Measurements from ENCODE around the gene PEAK1.

The PEAK1 gene

DNA sequence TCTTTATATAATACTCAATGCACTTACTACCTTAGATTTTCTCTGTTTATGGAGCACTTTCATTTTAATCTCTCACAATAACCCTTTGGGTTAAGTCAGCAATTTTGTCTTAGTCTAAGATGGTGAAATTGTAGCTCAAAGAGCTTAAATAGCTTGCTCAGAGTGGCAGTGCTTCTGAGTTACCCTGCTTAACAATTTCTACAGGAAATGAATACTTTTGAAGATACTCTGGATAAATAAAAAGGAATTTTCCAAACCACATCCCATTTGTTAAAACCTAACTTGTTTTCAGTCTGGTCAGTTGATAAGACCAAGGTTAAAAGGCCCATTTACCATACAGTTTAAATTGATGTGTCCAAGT lies 38.0 kb upstream of the PEAK1 start:
- no peak for DNase-seq (ENCODE audit: low read depth)
- H3K4me3 ChIP-seq (ENCODE audit: control insufficient read depth, low read depth, low read length), result no peak overlapping the region
- TF ChIP-seq, protein P1, sequence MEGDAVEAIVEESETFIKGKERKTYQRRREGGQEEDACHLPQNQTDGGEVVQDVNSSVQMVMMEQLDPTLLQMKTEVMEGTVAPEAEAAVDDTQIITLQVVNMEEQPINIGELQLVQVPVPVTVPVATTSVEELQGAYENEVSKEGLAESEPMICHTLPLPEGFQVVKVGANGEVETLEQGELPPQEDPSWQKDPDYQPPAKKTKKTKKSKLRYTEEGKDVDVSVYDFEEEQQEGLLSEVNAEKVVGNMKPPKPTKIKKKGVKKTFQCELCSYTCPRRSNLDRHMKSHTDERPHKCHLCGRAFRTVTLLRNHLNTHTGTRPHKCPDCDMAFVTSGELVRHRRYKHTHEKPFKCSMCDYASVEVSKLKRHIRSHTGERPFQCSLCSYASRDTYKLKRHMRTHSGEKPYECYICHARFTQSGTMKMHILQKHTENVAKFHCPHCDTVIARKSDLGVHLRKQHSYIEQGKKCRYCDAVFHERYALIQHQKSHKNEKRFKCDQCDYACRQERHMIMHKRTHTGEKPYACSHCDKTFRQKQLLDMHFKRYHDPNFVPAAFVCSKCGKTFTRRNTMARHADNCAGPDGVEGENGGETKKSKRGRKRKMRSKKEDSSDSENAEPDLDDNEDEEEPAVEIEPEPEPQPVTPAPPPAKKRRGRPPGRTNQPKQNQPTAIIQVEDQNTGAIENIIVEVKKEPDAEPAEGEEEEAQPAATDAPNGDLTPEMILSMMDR (IDR thresholded peaks at IDR 0.05; ENCODE audit: control insufficient read depth, insufficient read depth, low read depth, low read length, missing control alignments), result no peak

DNA sequence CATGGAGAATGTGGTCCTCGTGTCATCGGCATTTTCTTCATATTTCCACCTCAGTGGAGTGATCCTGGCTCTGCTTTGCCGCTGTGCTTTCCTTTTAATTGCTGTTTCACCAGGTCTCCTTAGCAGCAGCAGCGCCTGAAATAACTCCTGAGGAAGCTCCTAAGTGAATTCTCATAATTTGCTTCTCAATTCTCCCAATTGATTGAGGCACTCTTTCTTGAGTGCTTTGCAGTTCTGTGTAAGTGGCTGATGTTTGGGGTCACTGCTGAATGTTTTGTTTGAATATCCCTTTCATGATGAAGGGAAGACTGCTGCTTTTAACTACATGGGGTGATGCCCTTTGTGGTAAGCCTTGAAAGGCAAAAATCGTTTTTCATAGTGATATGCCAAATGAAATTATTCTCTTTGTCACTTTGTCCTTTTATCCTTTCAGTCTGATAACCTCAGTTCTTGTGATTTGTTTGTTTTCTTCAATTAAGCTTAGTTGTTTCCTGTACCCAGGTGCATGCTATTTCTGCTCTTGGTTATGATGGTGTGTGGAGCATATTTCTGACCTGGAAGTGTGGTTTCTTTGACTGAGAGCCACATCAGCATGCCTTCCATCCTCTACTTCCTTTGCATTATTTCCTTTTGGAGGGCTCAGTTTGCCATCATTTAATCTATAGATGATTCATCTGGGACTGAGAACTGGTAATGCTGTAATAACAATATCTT lies 37.4 kb upstream of the PEAK1 start:
- TF ChIP-seq, protein P1 (IDR thresholded peaks at IDR 0.05; ENCODE audit: control insufficient read depth, insufficient read depth, low read depth, low read length, missing control alignments), result no peak
- no peak for DNase-seq (ENCODE audit: low read depth)

DNA sequence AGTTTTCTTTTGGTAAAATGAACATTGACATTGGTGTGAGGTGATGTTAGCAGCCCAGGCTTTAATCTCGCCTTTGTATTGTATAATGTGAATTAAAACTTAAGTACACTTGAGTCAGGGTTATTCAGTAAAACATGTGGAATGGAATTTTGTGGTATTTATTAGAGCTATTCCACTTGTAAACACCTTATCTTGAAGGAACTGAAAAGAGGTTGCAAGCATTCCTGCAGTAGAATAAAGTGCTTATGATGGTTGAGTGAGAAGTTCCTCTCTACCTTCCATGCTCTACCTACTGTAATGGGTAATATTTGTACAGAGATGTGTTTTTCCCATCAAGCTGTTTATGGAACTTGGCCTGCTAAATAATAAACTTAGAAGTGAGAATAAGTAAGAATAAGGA lies 36.8 kb upstream of the PEAK1 start:
- DNase-seq (ENCODE audit: low read depth), result no peak
- TF ChIP-seq, protein P1 (IDR thresholded peaks at IDR 0.05; ENCODE audit: control insufficient read depth, insufficient read depth, low read depth, low read length, missing control alignments), result no peak
- H3K4me3 ChIP-seq (ENCODE audit: control insufficient read depth, low read depth, low read length), result no peak overlapping the region

More for the DNA sequence above, 37.4 kb upstream of the PEAK1 start:
- no peak overlapping the region for H3K4me3 ChIP-seq (ENCODE audit: control insufficient read depth, low read depth, low read length)

DNA sequence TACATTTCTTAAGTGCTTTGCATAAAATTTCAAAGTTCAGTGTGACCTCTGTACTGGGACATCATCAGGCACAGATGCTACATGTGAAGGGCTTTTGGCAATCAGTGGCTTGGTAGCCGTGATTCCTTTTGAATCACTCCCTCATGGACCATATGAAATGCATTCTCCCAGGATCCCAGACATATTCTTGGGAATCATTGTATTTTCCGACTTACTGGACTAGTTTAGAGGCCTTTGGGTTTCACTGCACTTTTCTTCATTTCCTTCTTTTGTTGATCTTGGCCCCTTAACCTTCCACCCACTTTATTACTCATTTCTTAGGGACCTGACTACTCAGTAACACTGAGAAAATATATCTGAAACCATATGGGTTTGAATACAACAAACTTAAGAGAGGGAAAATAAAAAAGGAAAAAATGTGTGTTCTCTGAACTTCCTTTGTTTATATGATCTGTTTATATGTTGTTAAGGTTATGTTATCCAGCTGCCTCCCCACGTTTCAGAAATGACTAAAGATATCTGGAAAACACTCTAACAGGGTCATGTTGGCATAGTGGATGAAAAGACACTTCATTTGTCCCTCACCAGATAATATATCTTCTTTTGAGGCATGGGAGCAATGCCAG lies 35.9 kb upstream of the PEAK1 start:
- TF ChIP-seq, protein P1 (IDR thresholded peaks at IDR 0.05; ENCODE audit: control insufficient read depth, insufficient read depth, low read depth, low read length, missing control alignments), result no peak
- no peak overlapping the region for H3K4me3 ChIP-seq (ENCODE audit: control insufficient read depth, low read depth, low read length)
- DNase-seq (ENCODE audit: low read depth), result peak; percentile 54

DNA sequence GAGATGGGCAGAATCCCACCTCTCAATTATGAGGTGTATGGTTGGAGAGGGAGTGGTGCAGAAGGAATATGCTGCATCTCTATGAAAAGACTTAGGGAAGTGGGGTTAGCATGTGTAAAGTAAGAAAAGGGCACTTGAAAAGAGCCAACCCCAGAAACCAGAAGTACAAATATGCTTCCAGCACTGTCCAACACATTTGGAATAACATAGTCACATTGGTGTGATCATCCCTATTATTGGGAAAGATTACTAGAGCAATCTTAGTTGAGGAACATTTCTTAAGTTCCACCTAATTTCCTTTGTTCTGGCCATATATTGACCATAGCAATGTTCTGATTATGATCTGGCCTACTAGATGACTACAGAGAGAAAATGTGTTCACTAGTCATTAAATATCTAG lies 35.0 kb upstream of the PEAK1 start:
- no peak for DNase-seq (ENCODE audit: low read depth)
- no peak overlapping the region for H3K4me3 ChIP-seq (ENCODE audit: control insufficient read depth, low read depth, low read length)
- TF ChIP-seq, protein P1 (IDR thresholded peaks at IDR 0.05; ENCODE audit: control insufficient read depth, insufficient read depth, low read depth, low read length, missing control alignments), result no peak

- TF ChIP-seq, protein P1 (IDR thresholded peaks at IDR 0.05; ENCODE audit: control insufficient read depth, insufficient read depth, low read depth, low read length, missing control alignments), result no peak
- H3K4me3 ChIP-seq (ENCODE audit: control insufficient read depth, low read depth, low read length), result no peak overlapping the region
- DNase-seq (ENCODE audit: low read depth), result no peak
These were observed 34.4 kb upstream of the PEAK1 start for GRCh38 chr15:77454265-77454664.

All from AG09309 (cell line).